ENCODE data around the gene ABHD5.

DNA sequence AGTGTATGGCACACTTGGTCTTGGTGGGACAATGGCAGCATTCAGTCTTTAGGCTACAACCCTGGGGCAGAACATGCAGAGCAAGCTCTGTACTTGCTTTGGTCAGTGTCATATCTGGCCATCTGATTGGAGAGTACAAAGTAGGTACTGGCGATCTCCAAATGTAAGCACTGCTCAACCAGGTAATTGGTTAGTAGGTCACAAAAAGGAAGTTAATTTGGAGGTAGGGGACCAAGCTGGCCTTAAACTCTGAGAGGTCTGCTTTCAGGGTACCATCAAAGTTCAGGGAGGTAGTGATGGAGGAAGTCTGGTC lies 3.3 kb upstream of the ABHD5 start:
- TF ChIP-seq POLR2AphosphoS5 (IDR thresholded peaks at IDR 0.05; ENCODE audit: borderline replicate concordance, low read depth, low read length) (no peak), EZH2 (IDR thresholded peaks at IDR 0.05) (no peak)

Measured in SK-N-MC (cell line).